ENCODE measurements around the gene UVSSA. TPM values are rescaled to one million over a fixed set of nuclear protein-coding genes. Genes with fewer than 3 reads are reported as not detected.

UVSSA gene
- total RNA-seq, 1 experiment from 2014 or later = 40.4 TPM

GRCh38 chr4:1357356-1358248 is 10.6 kb downstream of the UVSSA start:
- no peak for TF ChIP-seq ZNF263 (CRISPR knock-in tag; IDR thresholded peaks at IDR 0.05; ENCODE audit: low read depth)
- TF ChIP-seq AFF4 (CRISPR knock-in tag; IDR thresholded peaks at IDR 0.05; ENCODE audit: borderline replicate concordance) = no peak
- no peak for TF ChIP-seq STAT6 (CRISPR knock-in tag; conservative IDR thresholded peaks at IDR 0.05; ENCODE audit: low read depth)
- no peak for TF ChIP-seq ATF1 (CRISPR knock-in tag; IDR thresholded peaks at IDR 0.05)
- no peak for TF ChIP-seq NFE2L1 (CRISPR knock-in tag; IDR thresholded peaks at IDR 0.05)
- TF ChIP-seq NR2C2 (CRISPR knock-in tag; IDR thresholded peaks at IDR 0.05) = no peak
- TF ChIP-seq TEAD4 (CRISPR knock-in tag; IDR thresholded peaks at IDR 0.05) = no peak
- no peak for TF ChIP-seq IRF1 (CRISPR knock-in tag; IDR thresholded peaks at IDR 0.05)
- no peak for TF ChIP-seq CDX4 (CRISPR knock-in tag; IDR thresholded peaks at IDR 0.05; ENCODE audit: borderline replicate concordance)
- no peak for TF ChIP-seq ARID4B (CRISPR knock-in tag; IDR thresholded peaks at IDR 0.05; ENCODE audit: borderline replicate concordance)
- TF ChIP-seq TP53 (CRISPR knock-in tag; IDR thresholded peaks at IDR 0.05) = no peak
- TF ChIP-seq AR (CRISPR knock-in tag; IDR thresholded peaks at IDR 0.05) = no peak
- no peak for TF ChIP-seq ETV6 (CRISPR knock-in tag; IDR thresholded peaks at IDR 0.05)
- Mint-ChIP-seq H3K9me3 (no peaks in the 10 kb centered on the region), H3K36me3 (peaks cover 2% of the 10 kb centered on the region; the same call in 1 of the 2 replicates), H3K4me3 (no peak overlapping the region), H3K27me3 (ENCODE audit: low read depth) (no peaks in the 10 kb centered on the region), H3K4me1 (peaks cover 7% of the 10 kb centered on the region), H3K27ac (no peak overlapping the region)
- CTCF ChIA-PET = interaction anchor here (0.5 kb wide), 1 partner anchor 272 kb away, joined by 4 read pairs; no protein-coding TSS in a partner anchor
- POLR2A ChIA-PET = no interaction called here
- DNase-seq (ENCODE audit: low spot score) = no peak
- no peak for ATAC-seq
